ENCODE results near the gene TLCD1.

TLCD1 gene

GRCh38 chr17:28702752-28703150, 23.3 kb downstream of the TLCD1 start:
- DNase-seq (ENCODE audit: low spot score) = no peak
- peak overlapping the region; percentile 51 for H3K27ac ChIP-seq
- TF ChIP-seq, protein P1, sequence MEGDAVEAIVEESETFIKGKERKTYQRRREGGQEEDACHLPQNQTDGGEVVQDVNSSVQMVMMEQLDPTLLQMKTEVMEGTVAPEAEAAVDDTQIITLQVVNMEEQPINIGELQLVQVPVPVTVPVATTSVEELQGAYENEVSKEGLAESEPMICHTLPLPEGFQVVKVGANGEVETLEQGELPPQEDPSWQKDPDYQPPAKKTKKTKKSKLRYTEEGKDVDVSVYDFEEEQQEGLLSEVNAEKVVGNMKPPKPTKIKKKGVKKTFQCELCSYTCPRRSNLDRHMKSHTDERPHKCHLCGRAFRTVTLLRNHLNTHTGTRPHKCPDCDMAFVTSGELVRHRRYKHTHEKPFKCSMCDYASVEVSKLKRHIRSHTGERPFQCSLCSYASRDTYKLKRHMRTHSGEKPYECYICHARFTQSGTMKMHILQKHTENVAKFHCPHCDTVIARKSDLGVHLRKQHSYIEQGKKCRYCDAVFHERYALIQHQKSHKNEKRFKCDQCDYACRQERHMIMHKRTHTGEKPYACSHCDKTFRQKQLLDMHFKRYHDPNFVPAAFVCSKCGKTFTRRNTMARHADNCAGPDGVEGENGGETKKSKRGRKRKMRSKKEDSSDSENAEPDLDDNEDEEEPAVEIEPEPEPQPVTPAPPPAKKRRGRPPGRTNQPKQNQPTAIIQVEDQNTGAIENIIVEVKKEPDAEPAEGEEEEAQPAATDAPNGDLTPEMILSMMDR (conservative IDR thresholded peaks at IDR 0.05; ENCODE audit: low read depth) = no peak
- ChIA-PET POLR2A (ENCODE audit: low non-redundant PET) (no interaction called here), CTCF (no interaction called here)

GRCh38 chr17:28702026-28702751, 23.8 kb downstream of the TLCD1 start:
- DNase-seq (ENCODE audit: low spot score) = no peak
- TF ChIP-seq, protein P1 (conservative IDR thresholded peaks at IDR 0.05; ENCODE audit: low read depth) = no peak
- peak overlapping the region; percentile 51 for H3K27ac ChIP-seq
- ChIA-PET CTCF (no interaction called here), POLR2A (ENCODE audit: low non-redundant PET) (interaction anchor here (0.6 kb wide), 1 partner anchor 52 kb away, joined by 7 read pairs; no protein-coding TSS in a partner anchor)

- CTCF ChIA-PET = no interaction called here
- DNase-seq (ENCODE audit: low spot score) = no peak
- H3K27ac ChIP-seq = peak overlapping the region; percentile 51; the same call in 1 of the 2 replicates
- POLR2A ChIA-PET (ENCODE audit: low non-redundant PET) = interaction anchor here (0.5 kb wide), 1 partner anchor 90 kb away, joined by 3 read pairs; no protein-coding TSS in a partner anchor
- TF ChIP-seq, protein P1 (conservative IDR thresholded peaks at IDR 0.05; ENCODE audit: low read depth) = no peak
Observed at GRCh38 chr17:28700830-28701492, 25.1 kb downstream of the TLCD1 start.

DNA sequence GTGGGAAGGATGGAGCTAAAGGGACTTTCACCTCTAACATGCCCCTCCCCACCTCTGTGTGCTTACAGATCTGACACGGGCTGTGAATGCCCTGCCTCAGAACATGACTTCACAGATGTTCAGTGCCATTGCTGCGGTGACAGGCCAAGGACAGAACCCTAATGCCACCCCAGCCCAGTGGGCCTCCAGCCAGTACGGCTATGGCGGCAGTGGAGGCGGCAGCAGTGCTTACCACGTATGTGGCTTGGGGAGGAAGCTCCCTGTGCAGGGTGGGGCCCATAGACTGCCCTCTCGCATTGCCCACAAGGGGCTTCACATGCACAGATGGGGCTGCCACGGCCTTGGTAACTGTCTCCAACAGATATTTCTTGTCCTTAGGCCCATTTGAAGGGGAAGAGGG, 25.8 kb downstream of the TLCD1 start:
- H3K27ac ChIP-seq = no peak overlapping the region
- CTCF ChIA-PET = no interaction called here
- TF ChIP-seq, protein P1 (conservative IDR thresholded peaks at IDR 0.05; ENCODE audit: low read depth) = no peak
- POLR2A ChIA-PET (ENCODE audit: low non-redundant PET) = interaction anchor here (0.5 kb wide), 1 partner anchor 89 kb away, joined by 3 read pairs; no protein-coding TSS in a partner anchor
- no peak for DNase-seq (ENCODE audit: low spot score)

DNA sequence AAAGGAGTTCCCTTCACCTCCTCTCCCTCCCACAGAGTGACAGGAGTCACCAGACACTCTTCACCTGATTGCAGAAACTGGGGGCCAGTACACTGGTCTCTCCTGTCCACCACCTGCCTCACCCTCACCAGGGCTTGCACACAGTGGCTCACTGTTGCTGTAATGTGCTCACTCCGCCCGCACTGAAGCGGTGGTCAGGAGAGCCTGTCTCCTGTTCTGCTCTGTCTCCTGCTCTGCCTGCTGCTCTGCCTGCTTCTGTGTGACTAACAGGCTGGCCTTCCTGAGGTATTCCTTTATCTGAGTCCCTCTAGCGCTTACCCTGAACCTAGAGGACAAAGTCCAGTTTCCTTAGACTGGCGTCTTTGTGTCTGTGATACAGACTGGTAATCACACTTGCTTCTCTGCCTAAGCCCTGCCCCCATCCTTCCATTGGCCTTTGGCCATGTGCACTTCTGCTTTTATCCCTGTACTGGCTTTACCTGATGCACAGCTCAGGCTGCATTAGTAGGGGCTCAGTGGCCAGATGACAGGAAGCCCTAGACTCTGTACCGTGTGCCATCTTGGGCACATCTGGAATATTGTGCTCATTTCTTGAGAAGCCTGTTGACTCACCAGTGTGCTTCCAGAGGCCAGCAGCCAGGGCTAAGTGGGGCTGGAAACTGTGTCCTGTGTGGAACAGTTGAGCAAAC, 27.6 kb downstream of the TLCD1 start:
- no peak overlapping the region for H3K27ac ChIP-seq
- ChIA-PET CTCF (no interaction called here), POLR2A (ENCODE audit: low non-redundant PET) (no interaction called here)
- TF ChIP-seq, protein P1 (conservative IDR thresholded peaks at IDR 0.05; ENCODE audit: low read depth) = no peak
- no peak for DNase-seq (ENCODE audit: low spot score)

GRCh38 chr17:28693869-28694268, 32.2 kb downstream of the TLCD1 start:
- no peak overlapping the region for H3K27ac ChIP-seq
- ChIA-PET CTCF (interaction anchor here (0.6 kb wide), 1 partner anchor 23 kb away, joined by 4 read pairs; no protein-coding TSS in a partner anchor), POLR2A (ENCODE audit: low non-redundant PET) (no interaction called here)
- TF ChIP-seq, protein P1 (conservative IDR thresholded peaks at IDR 0.05; ENCODE audit: low read depth) = no peak
- DNase-seq (ENCODE audit: low spot score) = no peak
